ENCODE measurements around the gene SULT1E1. TPM values are rescaled to one million over a fixed set of nuclear protein-coding genes. Genes with fewer than 3 reads are reported as not detected.

Gene SULT1E1, protein sequence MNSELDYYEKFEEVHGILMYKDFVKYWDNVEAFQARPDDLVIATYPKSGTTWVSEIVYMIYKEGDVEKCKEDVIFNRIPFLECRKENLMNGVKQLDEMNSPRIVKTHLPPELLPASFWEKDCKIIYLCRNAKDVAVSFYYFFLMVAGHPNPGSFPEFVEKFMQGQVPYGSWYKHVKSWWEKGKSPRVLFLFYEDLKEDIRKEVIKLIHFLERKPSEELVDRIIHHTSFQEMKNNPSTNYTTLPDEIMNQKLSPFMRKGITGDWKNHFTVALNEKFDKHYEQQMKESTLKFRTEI
- not detected in 2 replicates for total RNA-seq

DNA sequence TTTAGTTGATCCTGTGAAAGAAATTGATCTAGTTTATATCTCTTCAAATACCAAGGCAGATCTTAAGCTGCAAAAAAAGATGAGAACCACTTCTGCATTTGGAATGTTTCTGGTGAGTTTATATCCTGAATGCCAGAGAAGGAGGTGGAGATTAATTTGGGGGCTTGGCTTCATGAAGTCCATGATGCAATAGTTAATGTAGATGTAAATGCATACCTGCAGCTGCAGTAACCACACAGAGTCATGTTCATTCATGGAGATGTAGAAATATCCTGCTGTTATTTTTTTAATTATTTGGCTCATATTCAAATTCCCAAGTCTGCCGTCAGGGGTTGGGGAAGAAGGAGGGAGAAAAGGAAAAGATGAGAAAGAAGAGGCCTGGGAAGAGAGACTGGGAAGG is at the start of gene SULT1E1:
SULT1E1 (minus strand) TSS at position 94 of the 400 bp plus-strand sequence. CDS start 2,501 bp downstream, outside the sequence.

Other genes starting within 250 kb of the SULT1E1 start
- not detected in 2 replicates for gene UGT2A2, start 220.5 kb downstream of the SULT1E1 start, total RNA-seq
- gene UGT2A1, start 206.9 kb downstream of the SULT1E1 start, total RNA-seq = not detected in 2 replicates
- under 0.01 and 0.12 TPM in 2 replicates for gene SULT1B1, start 99.5 kb downstream of the SULT1E1 start, total RNA-seq
- gene CSN1S1, start 70.9 kb upstream of the SULT1E1 start, total RNA-seq = not detected in 2 replicates
- gene CSN2, start 105.6 kb upstream of the SULT1E1 start, total RNA-seq = not detected in 2 replicates
- gene STATH, start 135.8 kb upstream of the SULT1E1 start, total RNA-seq = not detected in 2 replicates
- gene HTN3, start 168.3 kb upstream of the SULT1E1 start, total RNA-seq = not detected in 2 replicates
- not detected in 2 replicates for gene HTN1, start 190.3 kb upstream of the SULT1E1 start, total RNA-seq